ENCODE measurements around the gene ENTPD8. TPM values are rescaled to one million over a fixed set of nuclear protein-coding genes. Genes with fewer than 3 reads are reported as not detected.

ENTPD8 gene
- total RNA-seq, 1 experiment from 2014 or later = 5.4 TPM

GRCh38 chr9:137476856-137477255 lies 35.7 kb upstream of the ENTPD8 start:
- H3K36me3 ChIP-seq (ENCODE audit: low read depth) = no peaks in the 10 kb centered on the region
- intact Hi-C loops (cut with micrococcal nuclease; ENCODE audit: unreplicated experiment) = no loop called here
- no peak for TF ChIP-seq CTCF (conservative IDR thresholded peaks at IDR 0.05)
- TF ChIP-seq EZH2 (IDR thresholded peaks at IDR 0.05; ENCODE audit: low read depth) = no peak
- H2AFZ ChIP-seq = no peak overlapping the region
- H4K20me1 ChIP-seq (ENCODE audit: insufficient read depth) = no peaks in the 10 kb centered on the region
- peaks cover 8% of the 10 kb centered on the region; the same call in 1 of the 2 replicates for H3F3A ChIP-seq (ENCODE audit: insufficient read depth, low read depth)
- H3K9me3 ChIP-seq (ENCODE audit: insufficient read depth, low read depth) = 0 out of 2 replicates have a peak, but pooled peaks cover 10% of the 10 kb centered on the region
- no TSS peak for BruUV-seq (replicated peaks)
- CTCF ChIA-PET = no interaction called here
- no peak overlapping the region for H3K4me2 ChIP-seq
- no peak overlapping the region for H3K4me3 ChIP-seq
- H3K9me2 ChIP-seq (ENCODE audit: insufficient read depth) = no peaks in the 10 kb centered on the region
- H3K27me3 ChIP-seq (ENCODE audit: insufficient read depth, low read depth) = peaks cover 8% of the 10 kb centered on the region; the same call in 1 of the 2 replicates
- POLR2A ChIA-PET (ENCODE audit: unreplicated experiment) = interaction anchor here (0.6 kb wide), 1 partner anchor 129 kb away, joined by 3 read pairs; the partner anchor contains the start of gene ARRDC1
- no peak overlapping the region for H3K27ac ChIP-seq
- H3K79me2 ChIP-seq (ENCODE audit: low read depth) = no peaks in the 10 kb centered on the region
- no peak for DNase-seq
- peaks cover 7% of the 10 kb centered on the region for H3K4me1 ChIP-seq (replicated peaks; ENCODE audit: insufficient read depth)

GRCh38 chr9:137475666-137476065 lies 34.5 kb upstream of the ENTPD8 start:
- no TSS peak for BruUV-seq (replicated peaks)
- intact Hi-C loops (cut with micrococcal nuclease; ENCODE audit: unreplicated experiment) = no loop called here
- Histone ChIP-seq H3K4me3 (no peak overlapping the region), H3K4me2 (no peak overlapping the region), H3K79me2 (ENCODE audit: low read depth) (no peaks in the 10 kb centered on the region), H3F3A (ENCODE audit: insufficient read depth, low read depth) (no peaks in the 10 kb centered on the region), H3K4me1 (replicated peaks; ENCODE audit: insufficient read depth) (no peaks in the 10 kb centered on the region), H3K27me3 (ENCODE audit: insufficient read depth, low read depth) (peaks cover 8% of the 10 kb centered on the region; the same call in 1 of the 2 replicates), H3K27ac (no peak overlapping the region), H4K20me1 (ENCODE audit: insufficient read depth) (no peaks in the 10 kb centered on the region), H3K9me3 (ENCODE audit: insufficient read depth, low read depth) (0 out of 2 replicates have a peak, but pooled peaks cover 10% of the 10 kb centered on the region), H3K36me3 (ENCODE audit: low read depth) (no peaks in the 10 kb centered on the region), H2AFZ (no peak overlapping the region), H3K9me2 (ENCODE audit: insufficient read depth) (no peaks in the 10 kb centered on the region)
- no peak for DNase-seq
- CTCF ChIA-PET = no interaction called here
- TF ChIP-seq CTCF (conservative IDR thresholded peaks at IDR 0.05) (no peak), EZH2 (IDR thresholded peaks at IDR 0.05; ENCODE audit: low read depth) (no peak)
- POLR2A ChIA-PET (ENCODE audit: unreplicated experiment) = no interaction called here

GRCh38 chr9:137474271-137474670 lies 33.1 kb upstream of the ENTPD8 start:
- POLR2A ChIA-PET (ENCODE audit: unreplicated experiment) = no interaction called here
- no peaks in the 10 kb centered on the region for H3K79me2 ChIP-seq (ENCODE audit: low read depth)
- BruUV-seq (replicated peaks) = no TSS peak

More at GRCh38 chr9:137474271-137474670, 33.1 kb upstream of the ENTPD8 start:
- H3K9me3 ChIP-seq (ENCODE audit: insufficient read depth, low read depth) = 0 out of 2 replicates have a peak, but pooled peaks cover 10% of the 10 kb centered on the region
- no peak overlapping the region for H3K27ac ChIP-seq
- TF ChIP-seq EZH2 (IDR thresholded peaks at IDR 0.05; ENCODE audit: low read depth) (no peak), CTCF (conservative IDR thresholded peaks at IDR 0.05) (no peak)
- DNase-seq = no peak
- H3K4me1 ChIP-seq (replicated peaks; ENCODE audit: insufficient read depth) = no peaks in the 10 kb centered on the region
- no peak overlapping the region for H3K4me3 ChIP-seq
- CTCF ChIA-PET = no interaction called here
- no peaks in the 10 kb centered on the region for H3K36me3 ChIP-seq (ENCODE audit: low read depth)
- H4K20me1 ChIP-seq (ENCODE audit: insufficient read depth) = no peaks in the 10 kb centered on the region
- peaks cover 8% of the 10 kb centered on the region; the same call in 1 of the 2 replicates for H3K27me3 ChIP-seq (ENCODE audit: insufficient read depth, low read depth)
- no peak overlapping the region for H3K4me2 ChIP-seq
- H2AFZ ChIP-seq = no peak overlapping the region
- H3K9me2 ChIP-seq (ENCODE audit: insufficient read depth) = no peaks in the 10 kb centered on the region
- no peaks in the 10 kb centered on the region for H3F3A ChIP-seq (ENCODE audit: insufficient read depth, low read depth)
- intact Hi-C loops (cut with micrococcal nuclease; ENCODE audit: unreplicated experiment) = no loop called here

All from PC-9 (cell line).